ENCODE measurements around the gene SAMD3. TPM values are rescaled to one million over a fixed set of nuclear protein-coding genes. Genes with fewer than 3 reads are reported as not detected.

Gene SAMD3
- total RNA-seq, 1 experiment from 2014 or later, result not detected

DNA sequence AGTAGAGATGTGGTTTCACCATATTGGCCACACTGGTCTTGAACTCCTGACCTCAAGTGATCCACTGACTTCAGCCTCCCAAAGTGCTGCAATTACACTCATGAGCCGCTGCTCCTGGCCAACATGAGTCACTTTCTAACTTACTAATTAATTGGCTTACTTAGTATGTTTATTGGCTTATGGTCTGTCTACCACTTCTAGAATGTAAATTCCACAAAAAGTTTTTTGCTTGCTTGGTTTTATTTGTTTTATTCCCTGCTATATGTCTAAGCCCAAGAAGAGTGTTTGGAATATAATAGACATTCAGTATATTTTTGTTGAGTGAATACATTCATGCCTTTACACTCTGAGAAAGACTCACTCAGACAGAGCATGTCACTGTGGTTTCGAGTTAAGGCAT, 86.0 kb downstream of the SAMD3 start:
- no peaks in the 10 kb centered on the region for H3K9me3 Mint-ChIP-seq (ENCODE audit: unreplicated experiment)
- peaks cover 4% of the 10 kb centered on the region for H3K36me3 Mint-ChIP-seq (ENCODE audit: insufficient read depth, unreplicated experiment)
- DNase-seq (ENCODE audit: unreplicated experiment), result no peak
- H3K4me3 Mint-ChIP-seq (ENCODE audit: unreplicated experiment), result no peak overlapping the region
- CTCF ChIA-PET, result interaction anchor here (0.6 kb wide), 2 partner anchors 18 to 99 kb away, joined by 3 read pairs; no protein-coding TSS in a partner anchor
- H3K4me1 Mint-ChIP-seq (ENCODE audit: insufficient read depth, unreplicated experiment), result no peaks in the 10 kb centered on the region
- TF ChIP-seq, protein P1, sequence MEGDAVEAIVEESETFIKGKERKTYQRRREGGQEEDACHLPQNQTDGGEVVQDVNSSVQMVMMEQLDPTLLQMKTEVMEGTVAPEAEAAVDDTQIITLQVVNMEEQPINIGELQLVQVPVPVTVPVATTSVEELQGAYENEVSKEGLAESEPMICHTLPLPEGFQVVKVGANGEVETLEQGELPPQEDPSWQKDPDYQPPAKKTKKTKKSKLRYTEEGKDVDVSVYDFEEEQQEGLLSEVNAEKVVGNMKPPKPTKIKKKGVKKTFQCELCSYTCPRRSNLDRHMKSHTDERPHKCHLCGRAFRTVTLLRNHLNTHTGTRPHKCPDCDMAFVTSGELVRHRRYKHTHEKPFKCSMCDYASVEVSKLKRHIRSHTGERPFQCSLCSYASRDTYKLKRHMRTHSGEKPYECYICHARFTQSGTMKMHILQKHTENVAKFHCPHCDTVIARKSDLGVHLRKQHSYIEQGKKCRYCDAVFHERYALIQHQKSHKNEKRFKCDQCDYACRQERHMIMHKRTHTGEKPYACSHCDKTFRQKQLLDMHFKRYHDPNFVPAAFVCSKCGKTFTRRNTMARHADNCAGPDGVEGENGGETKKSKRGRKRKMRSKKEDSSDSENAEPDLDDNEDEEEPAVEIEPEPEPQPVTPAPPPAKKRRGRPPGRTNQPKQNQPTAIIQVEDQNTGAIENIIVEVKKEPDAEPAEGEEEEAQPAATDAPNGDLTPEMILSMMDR (IDR thresholded peaks at IDR 0.05; ENCODE audit: unreplicated experiment), result no peak
- H3K27ac Mint-ChIP-seq (ENCODE audit: low read depth, unreplicated experiment), result no peak overlapping the region
- POLR2A ChIA-PET, result no interaction called here
- intact Hi-C loops (cut with micrococcal nuclease), result no loop called here
- H3K27me3 Mint-ChIP-seq (ENCODE audit: insufficient read depth, unreplicated experiment), result no peaks in the 10 kb centered on the region
- no TSS peak for BruUV-seq (replicated peaks)

DNA sequence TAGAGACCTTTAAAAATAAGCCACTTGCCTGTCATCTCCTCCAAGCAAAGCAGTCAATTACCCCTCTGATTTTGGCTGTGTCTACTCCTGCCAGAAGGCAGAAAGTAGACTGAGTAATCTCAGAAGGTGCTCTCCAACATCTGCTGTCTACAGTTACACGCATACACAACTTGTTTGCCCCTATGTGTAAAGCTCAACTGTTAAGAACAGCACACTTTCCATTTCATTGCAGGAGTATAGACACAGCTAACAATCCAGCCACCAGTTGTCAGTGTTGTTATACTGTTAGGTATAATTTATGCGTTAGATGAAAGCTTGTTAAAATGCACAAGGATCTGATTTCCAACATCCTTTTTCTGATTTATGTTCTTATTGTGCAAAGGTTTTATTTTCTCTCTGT, 88.2 kb downstream of the SAMD3 start:
- Mint-ChIP-seq H3K27me3 (ENCODE audit: insufficient read depth, unreplicated experiment) (no peaks in the 10 kb centered on the region), H3K4me3 (ENCODE audit: unreplicated experiment) (no peak overlapping the region), H3K4me1 (ENCODE audit: insufficient read depth, unreplicated experiment) (no peaks in the 10 kb centered on the region), H3K36me3 (ENCODE audit: insufficient read depth, unreplicated experiment) (peaks cover 4% of the 10 kb centered on the region), H3K9me3 (ENCODE audit: unreplicated experiment) (no peaks in the 10 kb centered on the region), H3K27ac (ENCODE audit: low read depth, unreplicated experiment) (no peak overlapping the region)
- CTCF ChIA-PET, result interaction anchor here (1.8 kb wide), 1 partner anchor 148 kb away, joined by 4 read pairs; no protein-coding TSS in a partner anchor
- POLR2A ChIA-PET, result no interaction called here
- TF ChIP-seq, protein P1 (IDR thresholded peaks at IDR 0.05; ENCODE audit: unreplicated experiment), result no peak
- intact Hi-C loops (cut with micrococcal nuclease), result no loop called here
- no peak for DNase-seq (ENCODE audit: unreplicated experiment)
- BruUV-seq (replicated peaks), result no TSS peak

DNA sequence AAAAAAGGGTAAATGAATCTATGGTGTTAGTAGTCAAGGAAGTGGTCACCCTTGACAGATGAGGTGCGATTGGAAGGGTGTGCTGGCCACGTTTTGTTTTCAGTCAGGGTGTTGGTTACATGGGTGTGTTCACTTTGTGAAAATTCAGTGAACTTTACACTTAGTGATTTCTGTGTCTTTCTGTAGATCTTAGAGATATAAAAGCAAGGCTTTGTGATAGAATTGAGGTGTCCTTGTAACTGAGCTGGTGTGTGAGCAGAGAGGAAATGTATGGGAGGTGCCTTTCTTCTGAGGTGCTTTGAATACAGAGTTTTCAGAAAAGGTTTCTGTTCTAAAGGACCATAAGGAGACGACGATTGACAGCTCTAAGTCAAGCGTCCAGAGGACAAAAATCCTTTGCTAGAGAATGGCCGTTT, 90.5 kb downstream of the SAMD3 start:
- POLR2A ChIA-PET, result interaction anchor here (0.7 kb wide), 1 partner anchor 31 kb away, joined by 5 read pairs; no protein-coding TSS in a partner anchor
- no peaks in the 10 kb centered on the region for H3K36me3 Mint-ChIP-seq (ENCODE audit: insufficient read depth, unreplicated experiment)
- TF ChIP-seq, protein P1 (IDR thresholded peaks at IDR 0.05; ENCODE audit: unreplicated experiment), result no peak
- CTCF ChIA-PET, result interaction anchor here (0.6 kb wide), 2 partner anchors 139 to 543 kb away, joined by 3 read pairs; no protein-coding TSS in a partner anchor
- H3K27me3 Mint-ChIP-seq (ENCODE audit: insufficient read depth, unreplicated experiment), result no peaks in the 10 kb centered on the region
- H3K4me3 Mint-ChIP-seq (ENCODE audit: unreplicated experiment), result no peak overlapping the region
- no TSS peak for BruUV-seq (replicated peaks)
- no peaks in the 10 kb centered on the region for H3K9me3 Mint-ChIP-seq (ENCODE audit: unreplicated experiment)
- H3K4me1 Mint-ChIP-seq (ENCODE audit: insufficient read depth, unreplicated experiment), result no peaks in the 10 kb centered on the region
- intact Hi-C loops (cut with micrococcal nuclease), result no loop called here
- no peak overlapping the region for H3K27ac Mint-ChIP-seq (ENCODE audit: low read depth, unreplicated experiment)
- DNase-seq (ENCODE audit: unreplicated experiment), result no peak

DNA sequence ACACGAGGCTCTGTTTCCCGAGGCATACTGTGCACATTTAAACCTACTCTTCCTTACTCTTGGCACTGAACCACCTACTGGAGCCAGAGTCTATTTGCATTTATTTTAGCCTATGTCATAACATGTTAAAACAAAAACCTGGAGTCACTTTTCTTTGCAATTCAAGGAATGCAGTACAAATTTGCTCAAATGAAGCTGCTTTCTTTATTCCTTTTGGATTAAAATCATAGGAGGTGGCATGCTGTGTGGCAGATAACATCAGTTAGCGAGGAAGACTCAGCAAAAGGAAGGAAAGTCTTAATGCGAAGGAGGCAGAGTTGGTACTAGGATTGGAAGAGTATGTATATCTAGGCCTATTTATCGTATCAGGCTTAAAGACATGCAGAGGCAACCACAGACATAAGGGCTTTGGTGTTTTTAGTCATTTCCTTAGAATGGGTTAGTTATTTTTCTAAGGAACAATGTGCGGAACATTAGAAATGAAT, 92.9 kb downstream of the SAMD3 start:
- H3K4me1 Mint-ChIP-seq (ENCODE audit: insufficient read depth, unreplicated experiment), result no peaks in the 10 kb centered on the region

More for the DNA sequence above, 92.9 kb downstream of the SAMD3 start:
- no peaks in the 10 kb centered on the region for H3K36me3 Mint-ChIP-seq (ENCODE audit: insufficient read depth, unreplicated experiment)
- H3K4me3 Mint-ChIP-seq (ENCODE audit: unreplicated experiment), result no peak overlapping the region
- no TSS peak for BruUV-seq (replicated peaks)
- intact Hi-C loops (cut with micrococcal nuclease), result no loop called here
- H3K9me3 Mint-ChIP-seq (ENCODE audit: unreplicated experiment), result no peaks in the 10 kb centered on the region
- ChIA-PET CTCF (no interaction called here), POLR2A (no interaction called here)
- TF ChIP-seq, protein P1 (IDR thresholded peaks at IDR 0.05; ENCODE audit: unreplicated experiment), result no peak
- no peak for DNase-seq (ENCODE audit: unreplicated experiment)
- H3K27me3 Mint-ChIP-seq (ENCODE audit: insufficient read depth, unreplicated experiment), result no peaks in the 10 kb centered on the region
- no peak overlapping the region for H3K27ac Mint-ChIP-seq (ENCODE audit: low read depth, unreplicated experiment)

All from MCF 10A (cell line).